HCEC 1CT (cell line): ENCODE results near the gene WNT7A.

ENCODE experiments used
- DNase-seq: peaks from one replicate; pipeline ENCODE4 v3.0.0-alpha.2; 2017

WNT7A gene

GRCh38 chr3:13791198-13792050 is 88.4 kb downstream of the WNT7A start:
- DNase-seq, result no peak

GRCh38 chr3:13790376-13791197 is 89.3 kb downstream of the WNT7A start:
- DNase-seq, result no peak

GRCh38 chr3:13788522-13789424 is 91.1 kb downstream of the WNT7A start:
- no peak for DNase-seq

- no peak for DNase-seq
Measured at GRCh38 chr3:13787533-13788132, 92.2 kb downstream of the WNT7A start.

GRCh38 chr3:13786811-13787210 is 93.1 kb downstream of the WNT7A start:
- DNase-seq, result no peak

DNA sequence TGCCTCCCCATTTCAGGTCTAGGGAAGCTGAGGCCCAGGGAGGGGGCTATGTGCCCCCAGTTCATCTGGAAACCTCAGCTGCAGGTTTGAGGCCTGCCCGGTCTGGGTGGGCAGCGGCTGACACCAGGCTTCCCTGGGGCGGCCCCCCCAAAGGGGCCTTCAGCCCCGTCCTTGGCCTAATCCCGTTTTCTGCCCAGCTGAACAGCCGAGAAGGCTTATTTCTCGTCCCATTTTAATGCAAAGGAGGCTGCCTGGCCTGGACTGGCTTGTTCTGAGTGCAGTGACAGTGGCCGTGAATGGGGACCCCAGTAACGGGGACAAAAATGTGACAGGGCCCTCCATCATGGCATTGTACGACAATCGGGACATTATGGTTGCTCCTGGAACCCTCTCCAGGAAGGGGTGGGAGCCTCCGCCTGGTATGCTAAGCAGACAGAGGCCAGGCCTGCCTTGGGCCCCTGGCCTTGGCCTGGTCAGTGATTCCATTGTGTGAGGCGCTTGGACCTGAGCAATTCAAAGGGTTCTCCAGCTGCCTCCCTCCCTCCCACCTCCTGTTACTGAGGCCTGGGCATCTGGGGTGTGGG is 93.9 kb downstream of the WNT7A start:
- no peak for DNase-seq

GRCh38 chr3:13785351-13785750 is 94.5 kb downstream of the WNT7A start:
- no peak for DNase-seq

DNA sequence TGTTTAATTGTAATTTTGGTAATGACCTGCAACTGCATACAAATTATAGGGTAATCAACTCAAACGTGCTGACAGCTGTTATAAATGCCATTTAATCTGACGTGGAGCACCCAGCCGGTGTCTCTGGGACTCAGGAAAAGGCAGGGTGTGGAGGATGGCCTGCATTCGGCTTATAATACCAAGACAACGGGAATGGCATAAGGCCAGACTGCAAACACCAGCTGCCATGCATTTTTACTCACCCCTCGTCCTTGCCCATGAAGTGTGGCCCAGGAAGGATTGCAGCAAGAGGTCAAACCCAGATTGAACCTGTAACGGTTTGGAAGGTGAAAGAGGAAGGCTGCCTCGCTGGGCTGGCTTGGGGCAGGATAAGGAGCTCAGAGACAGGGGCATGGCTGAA is 96.4 kb downstream of the WNT7A start:
- no peak for DNase-seq

DNA sequence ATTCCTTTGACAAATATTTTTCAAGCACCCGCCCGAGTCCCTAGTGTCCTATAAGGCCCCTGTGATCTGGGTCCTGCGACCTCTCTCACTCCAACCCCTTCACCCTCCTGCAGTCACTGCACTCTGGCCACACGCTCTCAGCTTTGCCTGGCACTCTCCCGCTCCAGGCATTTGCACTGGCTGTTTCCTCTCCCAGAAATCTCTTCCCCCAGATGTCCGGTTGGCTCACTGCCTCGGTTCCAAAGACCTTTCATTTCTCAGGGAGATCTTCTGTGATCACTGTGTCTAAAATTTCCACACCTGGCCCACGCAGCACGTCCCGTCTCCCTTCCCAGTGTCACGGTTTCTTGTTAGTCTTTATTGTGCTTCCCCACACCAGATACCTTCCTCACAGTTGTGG is 97.4 kb downstream of the WNT7A start:
- DNase-seq, result no peak

GRCh38 chr3:13781417-13781816 is 98.5 kb downstream of the WNT7A start:
- no peak for DNase-seq

DNA sequence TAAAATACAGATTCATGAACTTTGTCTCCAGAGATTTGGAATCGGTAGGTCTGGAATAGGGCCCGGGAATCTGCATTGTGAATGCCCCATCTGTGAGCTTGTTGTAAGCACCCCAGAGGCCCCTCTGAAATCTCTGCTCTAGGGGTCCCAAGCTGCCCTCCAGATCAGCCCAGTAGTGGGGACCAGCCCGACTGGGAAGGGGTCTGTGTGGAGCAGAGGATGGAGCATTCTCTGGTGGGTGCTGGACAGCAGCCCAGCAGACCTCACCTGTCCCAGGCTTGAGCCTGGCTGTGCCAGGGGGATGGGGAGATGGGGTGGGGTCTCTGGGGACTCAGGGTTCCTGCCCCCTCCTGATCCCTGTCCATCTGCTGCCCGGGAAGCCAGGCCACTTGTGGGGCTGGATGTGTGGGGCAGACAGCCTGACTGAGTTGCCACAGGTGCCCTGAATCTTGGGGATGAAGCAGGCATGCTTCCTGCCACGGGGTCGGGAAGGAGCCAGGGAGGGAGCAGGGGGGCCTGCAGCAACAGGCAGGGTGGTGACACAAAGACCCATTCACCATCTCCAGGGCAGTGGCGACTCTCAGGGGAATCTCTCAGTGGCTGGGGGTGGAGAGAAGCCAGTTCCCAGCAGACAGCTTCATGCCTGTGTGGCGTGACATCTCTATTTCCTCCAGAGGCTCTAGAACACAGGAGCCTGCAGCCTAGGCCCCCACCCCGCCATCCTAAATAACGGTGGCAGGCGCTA is 99.3 kb downstream of the WNT7A start:
- no peak for DNase-seq

GRCh38 chr3:13776253-13777050 is 103.4 kb downstream of the WNT7A start:
- DNase-seq, result no peak

- DNase-seq, result no peak
Measured at GRCh38 chr3:13772885-13773745, 106.8 kb downstream of the WNT7A start.

GRCh38 chr3:13772321-13772745 is 107.5 kb downstream of the WNT7A start:
- DNase-seq, result no peak

DNA sequence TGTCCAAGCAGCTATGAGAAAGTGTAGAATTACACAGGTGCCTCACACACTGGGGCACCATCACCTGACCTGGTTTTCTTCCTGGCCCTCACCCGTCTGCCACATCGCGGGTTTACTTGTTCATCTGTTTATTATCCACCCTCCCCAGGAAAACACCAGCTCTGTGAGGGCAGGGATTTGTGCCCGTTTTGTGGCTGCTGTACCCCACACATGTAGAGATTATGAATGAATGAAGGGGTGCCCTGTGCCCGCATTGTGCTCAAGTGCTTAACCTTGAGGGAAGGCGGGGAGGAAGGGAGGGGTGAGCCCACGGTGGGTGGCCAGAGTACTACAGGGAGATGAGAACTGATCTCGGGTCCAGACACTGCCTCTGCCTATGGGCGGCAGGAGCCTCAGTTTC is 108.4 kb downstream of the WNT7A start:
- DNase-seq, result no peak

DNA sequence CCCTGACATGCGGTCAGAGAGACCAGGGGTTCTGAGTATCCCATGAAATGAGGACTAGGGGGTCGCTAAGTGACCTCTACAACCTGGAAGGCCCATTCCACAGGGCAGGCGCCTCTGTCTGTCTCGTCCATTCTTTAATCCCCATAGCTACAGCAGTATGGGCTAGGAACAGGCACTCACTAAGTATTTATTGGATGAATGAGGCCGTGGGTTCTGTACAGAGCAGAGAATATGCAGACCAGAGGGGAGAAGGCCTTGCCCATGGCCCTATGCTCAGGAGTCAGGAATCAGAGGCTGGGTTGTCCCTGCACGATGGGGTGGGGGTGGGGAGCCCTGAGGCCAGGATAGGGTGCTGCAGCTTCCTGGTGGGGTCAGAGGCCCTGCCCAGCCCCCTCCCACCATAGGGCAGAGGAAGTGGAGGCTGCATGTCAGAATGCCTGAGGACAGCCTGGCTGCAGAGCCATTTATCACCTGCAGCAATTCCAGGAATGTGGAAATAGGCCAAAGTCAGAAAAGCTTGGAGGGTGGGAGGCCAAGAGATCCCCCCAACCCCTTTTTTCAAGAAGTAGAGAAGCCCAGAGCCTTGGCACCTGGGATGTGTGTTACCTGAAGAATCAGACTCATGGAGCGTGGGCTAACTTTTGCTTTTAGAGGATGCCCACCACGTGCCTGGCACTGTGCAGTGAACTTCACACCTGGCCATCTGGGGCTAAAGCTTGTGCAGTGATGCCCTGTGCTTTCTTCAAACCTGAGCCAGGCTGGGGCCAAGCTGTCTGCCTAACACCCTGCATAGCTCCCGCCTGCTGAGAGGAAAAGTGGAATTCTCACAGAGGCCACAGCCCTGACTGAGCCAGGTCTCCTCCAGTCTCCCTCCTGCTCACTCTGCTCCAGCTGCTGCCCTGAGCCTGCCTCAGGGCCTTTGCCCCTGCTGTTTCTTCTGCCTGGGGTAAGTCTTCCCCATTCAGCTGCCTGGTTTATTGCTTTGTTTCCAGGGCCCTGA is 109.4 kb downstream of the WNT7A start:
- no peak for DNase-seq

DNA sequence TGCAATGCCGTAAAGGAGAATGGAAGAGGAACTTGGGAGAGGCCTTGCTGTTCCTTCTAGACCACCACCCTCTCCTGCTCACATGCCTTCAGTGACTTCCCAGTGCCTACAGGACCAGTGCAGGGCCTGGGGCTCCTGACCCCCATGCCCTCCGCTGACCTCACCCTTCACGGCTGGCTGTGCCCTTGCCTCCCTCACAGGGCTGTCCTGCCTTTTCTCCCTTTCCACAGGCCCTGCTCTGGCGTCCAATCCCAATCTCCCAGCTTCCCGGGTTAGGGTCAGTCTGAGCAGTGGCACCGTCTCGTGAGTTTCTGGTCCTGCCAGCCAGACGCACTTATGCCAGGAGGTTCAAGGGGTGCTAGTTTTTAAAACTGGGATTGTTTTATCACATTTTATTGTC is 110.4 kb downstream of the WNT7A start:
- DNase-seq, result no peak

DNA sequence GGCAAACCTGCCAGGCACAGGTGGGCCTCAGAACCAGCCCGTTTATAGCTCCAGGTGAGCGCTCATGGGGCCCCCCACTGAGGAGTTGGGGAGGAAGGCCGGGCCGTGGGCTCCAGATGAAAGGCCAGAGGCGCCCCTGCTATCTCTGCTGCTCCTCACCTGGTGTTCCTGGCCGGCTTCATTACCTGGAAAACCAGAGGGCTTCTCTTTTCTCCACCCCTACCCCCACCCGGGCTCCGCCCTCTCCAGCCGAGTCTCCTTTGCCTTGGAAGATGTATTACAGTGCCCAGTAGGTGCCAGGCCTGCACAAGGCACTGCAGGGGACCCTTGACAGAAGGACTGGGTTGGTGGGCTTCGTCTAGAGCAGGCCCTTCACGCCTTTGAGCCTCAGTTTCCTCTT is 111.4 kb downstream of the WNT7A start:
- DNase-seq, result no peak
